Pulmonary artery endothelial cell (primary cell): ENCODE results near the gene PSEN2. TPM values are rescaled to one million over a fixed set of nuclear protein-coding genes. Genes with fewer than 3 reads are reported as not detected.

Experiments
- DNase-seq: peaks from one replicate; pipeline ENCODE4 v3.0.0-alpha.2; 2011; ENCODE audit warnings: low read depth, low spot score
- total RNA-seq: library from RNA; depleted of rRNA; stranded (reverse); fragments of >200 nt; gene quantifications from 2 replicates; pipeline ENCODE4 v1.2.3, GENCODE V29; 2014

Gene PSEN2
- total RNA-seq, 1 donor from 2014 or later, result 23.8 TPM

- no peak for DNase-seq
Measured at GRCh38 chr1:226864311-226864710, 6.1 kb upstream of the PSEN2 start.

GRCh38 chr1:226865590-226865989 lies 4.8 kb upstream of the PSEN2 start:
- DNase-seq, result no peak

GRCh38 chr1:226867461-226868054 lies 2.9 kb upstream of the PSEN2 start:
- no peak for DNase-seq

- DNase-seq, result no peak
Measured at GRCh38 chr1:226868726-226869125, 1.7 kb upstream of the PSEN2 start.

DNA sequence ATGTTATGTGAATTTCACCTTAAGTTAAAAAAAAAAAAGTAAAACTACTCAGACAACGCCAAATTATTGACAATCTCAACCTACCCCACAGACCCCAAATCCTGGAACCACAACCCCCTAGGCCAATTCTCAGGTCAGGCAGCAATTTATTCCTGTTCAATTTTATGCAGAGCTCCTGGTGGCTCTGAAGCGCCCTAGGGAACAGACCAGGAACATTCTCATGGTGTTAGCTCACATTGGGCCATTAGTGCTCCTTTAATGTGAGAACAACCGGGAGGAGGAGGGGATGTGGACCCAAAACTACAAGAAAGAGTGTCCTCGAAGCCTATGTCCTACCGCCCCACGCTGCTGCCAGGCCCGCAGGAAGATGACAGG lies 403 bp upstream of the PSEN2 start:
- no peak for DNase-seq

- no peak for DNase-seq
Measured at GRCh38 chr1:226871636-226872327, 1.4 kb downstream of the PSEN2 start.

GRCh38 chr1:226872437-226872836 lies 2.0 kb downstream of the PSEN2 start:
- peak; percentile 52 for DNase-seq

- no peak for DNase-seq
Measured at GRCh38 chr1:226873771-226874578, 3.6 kb downstream of the PSEN2 start.

- no peak for DNase-seq
Measured at GRCh38 chr1:226874579-226875425, 4.4 kb downstream of the PSEN2 start.

DNA sequence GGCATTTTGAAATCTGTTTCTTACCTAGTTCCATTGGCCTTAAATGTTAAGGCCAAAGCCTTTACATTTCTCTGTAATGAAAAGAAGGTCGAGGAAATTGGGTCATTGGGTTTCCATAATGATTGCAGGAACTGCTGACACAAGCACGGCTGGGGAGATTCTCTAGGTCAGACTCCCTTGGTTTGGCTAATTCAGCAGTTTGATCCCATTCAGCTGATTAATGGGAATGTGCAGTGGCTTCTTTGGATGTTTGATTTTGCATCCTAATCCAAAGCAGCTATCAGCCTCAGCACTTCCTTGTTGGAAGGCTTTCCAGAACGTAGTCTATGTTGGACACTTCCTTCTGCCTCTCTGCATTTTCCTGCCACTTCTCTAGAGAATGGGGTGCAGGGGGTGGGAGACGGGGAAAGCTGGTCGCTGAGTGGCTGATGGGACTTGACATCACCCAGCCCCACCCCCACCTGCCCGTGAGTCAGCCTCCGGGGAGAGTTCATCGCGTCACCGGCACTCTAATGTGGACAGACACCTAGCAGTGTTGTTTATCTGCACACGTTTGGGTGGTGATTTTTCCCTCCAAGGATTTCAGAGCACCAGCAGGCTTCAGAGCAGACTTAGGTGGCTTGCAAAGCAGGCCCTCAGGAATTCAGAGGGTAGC lies 5.4 kb downstream of the PSEN2 start:
- no peak for DNase-seq

GRCh38 chr1:226877669-226878068 lies 7.3 kb downstream of the PSEN2 start:
- no peak for DNase-seq

DNA sequence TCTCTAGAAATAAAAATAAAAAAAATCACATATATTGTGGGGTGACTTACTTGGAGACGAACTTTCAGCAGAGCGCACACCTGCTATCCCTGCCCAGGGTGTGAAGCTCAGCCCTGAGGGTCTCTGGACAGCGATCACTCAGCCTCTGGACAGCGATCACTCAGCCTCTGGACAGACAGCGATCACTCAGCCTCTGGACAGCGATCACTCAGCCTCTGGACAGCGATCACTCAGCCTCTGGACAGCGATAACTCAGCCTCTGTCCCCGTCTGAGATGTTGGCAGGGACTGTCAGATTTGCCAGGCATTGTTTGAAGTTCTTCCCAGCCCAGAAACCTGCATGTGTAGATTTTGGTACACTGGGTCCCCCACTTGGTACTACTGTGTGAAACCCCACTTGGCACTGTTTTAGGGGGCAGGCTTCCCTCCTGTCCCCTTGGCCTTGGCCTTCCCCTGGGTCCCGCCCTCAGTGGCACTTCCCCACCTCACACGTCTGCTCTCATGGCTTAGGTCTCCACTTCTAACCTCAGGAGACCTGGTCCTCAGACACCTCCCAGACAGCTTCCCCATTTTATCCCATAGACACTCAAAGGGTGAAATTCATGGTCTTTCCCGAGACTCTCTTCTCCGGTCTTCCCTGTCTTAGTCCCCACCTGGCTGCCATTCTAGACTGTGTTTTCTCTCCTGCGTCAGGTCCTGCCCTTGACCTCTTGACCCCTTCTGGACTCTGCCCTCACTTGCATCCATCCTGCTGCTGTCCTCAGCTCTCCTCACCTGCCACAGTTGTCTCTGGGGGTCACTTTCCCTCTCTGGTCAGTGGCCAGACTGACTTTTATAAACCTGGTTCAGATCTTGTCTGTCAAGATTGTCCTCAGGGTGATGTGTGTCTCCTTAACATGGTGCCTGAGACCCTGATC lies 10.2 kb downstream of the PSEN2 start:
- no peak for DNase-seq

GRCh38 chr1:226881515-226882185 lies 11.2 kb downstream of the PSEN2 start:
- DNase-seq, result no peak

- no peak for DNase-seq
Measured at GRCh38 chr1:226882187-226882586, 11.8 kb downstream of the PSEN2 start.

GRCh38 chr1:226882631-226883409 lies 12.4 kb downstream of the PSEN2 start:
- no peak for DNase-seq

- DNase-seq, result no peak
Measured at GRCh38 chr1:226883630-226884029, 13.2 kb downstream of the PSEN2 start.

DNA sequence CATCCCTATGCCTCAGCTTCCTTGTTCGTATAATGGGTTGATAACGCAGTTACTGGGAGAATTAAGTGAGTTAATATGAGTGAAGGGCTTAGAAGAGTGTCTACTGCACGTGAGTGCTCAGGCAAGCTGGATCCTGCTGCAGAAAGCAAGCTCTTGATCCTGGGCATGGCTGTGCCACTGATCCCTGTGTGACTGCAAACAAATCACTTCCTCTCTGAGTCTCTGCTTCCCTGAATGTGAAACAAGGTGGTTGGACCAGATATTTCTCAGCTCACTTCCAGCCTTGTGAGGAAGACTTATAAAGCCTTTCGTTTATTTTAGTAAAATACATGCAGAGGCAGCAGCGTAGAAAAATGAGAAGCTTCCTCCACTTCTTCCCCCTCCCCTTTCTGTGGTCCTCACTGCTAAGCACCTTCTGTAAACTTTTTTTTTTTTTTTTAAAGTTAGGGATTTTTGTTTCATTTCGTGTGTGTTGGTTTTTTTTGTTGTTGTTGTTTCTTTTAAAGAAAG lies 13.8 kb downstream of the PSEN2 start:
- no peak for DNase-seq
